Transverse colon (tissue), 4 donors: ENCODE measurements around the gene DPYD. TPM values are rescaled to one million over a fixed set of nuclear protein-coding genes. Genes with fewer than 3 reads are reported as not detected.

Source experiments
- DNase-seq: peaks from one replicate; pipeline ENCODE4 v3.0.0-alpha.2; 2019
- H3K27ac ChIP-seq, 4 donors: fragments of 200-600 bp; sonication (generic); 2 replicates each; pipeline ENCODE4 v1.5.1; 2016 to 2018; ENCODE audit warnings: inconsistent platforms in 4 of 4
- H3K27me3 ChIP-seq: fragments of 200-600 bp; sonication (generic); 2 replicates; pipeline ENCODE4 v1.5.1; 2017; ENCODE audit warnings: inconsistent platforms
- H3K36me3 ChIP-seq, 4 donors: fragments of 200-600 bp; sonication (generic); 2 replicates each; pipeline ENCODE4 v1.5.1; 2017 to 2019; ENCODE audit warnings: inconsistent platforms in 4 of 4
- H3K4me1 ChIP-seq, 4 donors: fragments of 200-600 bp; sonication (generic); 2 replicates each; pipeline ENCODE4 v1.5.1; 2017 to 2020; ENCODE audit warnings: inconsistent platforms in 4 of 4
- H3K4me3 ChIP-seq, 4 donors: fragments of 200-600 bp; sonication (generic); 1 replicate in 1 of 4; 2 replicates in 3 of 4; pipeline versions ENCODE4 v1.5.1 to v1.6.1; 2017 to 2019; ENCODE audit warnings: inconsistent platforms in 4 of 4
- H3K9me3 ChIP-seq, 2 donors: fragments of 200-600 bp; sonication (generic); 2 replicates each; pipeline ENCODE4 v1.5.1; 2017 to 2019; ENCODE audit warnings: inconsistent platforms in 2 of 2
- EP300 ChIP-seq: sonication (generic); formaldehyde crosslinking; IDR thresholded peaks from one replicate; pipeline ENCODE4 v1.6.1; 2017; ENCODE audit warnings: antibody characterized with exemption, low read depth
- POLR2A ChIP-seq: fragments of 450-650 bp; IDR thresholded peaks from one replicate; pipeline ENCODE4 v1.6.1; 2016; ENCODE audit warnings: antibody characterized with exemption, mild to moderate bottlenecking, moderate library complexity
- POLR2AphosphoS5 ChIP-seq, 3 donors: sonication (generic); formaldehyde crosslinking; IDR thresholded peaks; one replicate each; pipeline ENCODE4 v1.6.1; 2016; ENCODE audit warnings: antibody characterized with exemption in 3 of 3
- WGBS, 2 donors: methylation state at CpG; one replicate each; pipeline ENCODE4 v1.1.5; 2018; ENCODE audit warnings: low coverage in 1 of 2; 5-methylcytosine and 5-hydroxymethylcytosine counted together
- in situ Hi-C, 4 donors: fragments of 200-750 bp; cut with MboI; loops; one replicate each; pipeline versions ENCODE4 v1.15.0 to v1.15.1; 2017; ENCODE audit warnings: low sequenced_read_pairs in 3 of 4, low pct_ligation_motif_present in 1 of 4, low pct_unique_long_range_greater_than_20kb in 1 of 4
- intact Hi-C: fragments of 100-400 bp; cut with DNase I; formaldehyde crosslinking; loops from one replicate; pipeline ENCODE4 v1.15.1; 2023; ENCODE audit warnings: low total_unique reads
- total RNA-seq, 4 donors: library from RNA; depleted of rRNA; stranded (reverse); fragments of >200 nt; gene quantifications; one replicate each; pipeline ENCODE4 v1.1.0, GENCODE V29; 2016
- TF ChIP-seq, protein P1 (sequence below), 5 experiments: fragments of 200-600 bp in 3 of 5; fragments of 450-650 bp in 2 of 5; sonication (generic) in 3 of 5; IDR thresholded peaks; 1 replicate in 2 of 5; 2 replicates in 3 of 5; pipeline ENCODE4 v1.5.1; 2016 to 2017; ENCODE audit warnings: antibody characterized with exemption in 5 of 5, inconsistent platforms in 3 of 5, mild to moderate bottlenecking in 2 of 5, moderate library complexity in 1 of 5

The DPYD gene
- total RNA-seq, 4 donors from 2014 or later, result 11.2 to 34.8 (median 26.0) TPM

DNA sequence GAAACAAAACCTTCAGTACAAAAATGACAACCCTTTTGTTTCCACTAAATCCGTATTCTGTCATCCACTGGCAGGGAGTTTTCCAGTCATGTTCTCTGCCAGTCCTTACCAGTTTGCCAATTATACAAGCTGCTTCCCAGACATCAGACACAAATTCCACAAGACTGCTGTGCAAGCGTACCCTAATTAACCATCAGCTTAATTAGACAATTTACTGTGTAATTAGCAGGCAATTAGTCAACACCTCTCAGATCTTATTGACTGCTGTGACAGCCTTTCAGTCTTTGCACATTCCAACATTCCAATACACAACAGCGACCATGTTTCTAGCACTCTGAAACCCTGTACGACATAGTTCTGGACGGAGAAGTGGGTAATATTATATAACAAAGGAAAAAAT, 420.1 kb downstream of the DPYD start:
- intact Hi-C loops, result no loop called here
- H3K36me3 ChIP-seq, result no peaks in the 10 kb centered on the region
- 76 to 79% methylated on average over 4 to 5 of the region's 5 CpGs for WGBS, 2 donors
- no peak for DNase-seq
- TF ChIP-seq POLR2A, result no peak
- no peak for TF ChIP-seq EP300
- TF ChIP-seq, protein P1, sequence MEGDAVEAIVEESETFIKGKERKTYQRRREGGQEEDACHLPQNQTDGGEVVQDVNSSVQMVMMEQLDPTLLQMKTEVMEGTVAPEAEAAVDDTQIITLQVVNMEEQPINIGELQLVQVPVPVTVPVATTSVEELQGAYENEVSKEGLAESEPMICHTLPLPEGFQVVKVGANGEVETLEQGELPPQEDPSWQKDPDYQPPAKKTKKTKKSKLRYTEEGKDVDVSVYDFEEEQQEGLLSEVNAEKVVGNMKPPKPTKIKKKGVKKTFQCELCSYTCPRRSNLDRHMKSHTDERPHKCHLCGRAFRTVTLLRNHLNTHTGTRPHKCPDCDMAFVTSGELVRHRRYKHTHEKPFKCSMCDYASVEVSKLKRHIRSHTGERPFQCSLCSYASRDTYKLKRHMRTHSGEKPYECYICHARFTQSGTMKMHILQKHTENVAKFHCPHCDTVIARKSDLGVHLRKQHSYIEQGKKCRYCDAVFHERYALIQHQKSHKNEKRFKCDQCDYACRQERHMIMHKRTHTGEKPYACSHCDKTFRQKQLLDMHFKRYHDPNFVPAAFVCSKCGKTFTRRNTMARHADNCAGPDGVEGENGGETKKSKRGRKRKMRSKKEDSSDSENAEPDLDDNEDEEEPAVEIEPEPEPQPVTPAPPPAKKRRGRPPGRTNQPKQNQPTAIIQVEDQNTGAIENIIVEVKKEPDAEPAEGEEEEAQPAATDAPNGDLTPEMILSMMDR (IDR thresholded peaks at IDR 0.05), result no peak
- no peak overlapping the region for H3K4me3 ChIP-seq
- in situ Hi-C loops, result no loop called here
- no peak overlapping the region for H3K27ac ChIP-seq
- H3K27me3 ChIP-seq, result no peaks in the 10 kb centered on the region
- H3K4me1 ChIP-seq, result no peaks in the 10 kb centered on the region
- no peaks in the 10 kb centered on the region for H3K9me3 ChIP-seq

DNA sequence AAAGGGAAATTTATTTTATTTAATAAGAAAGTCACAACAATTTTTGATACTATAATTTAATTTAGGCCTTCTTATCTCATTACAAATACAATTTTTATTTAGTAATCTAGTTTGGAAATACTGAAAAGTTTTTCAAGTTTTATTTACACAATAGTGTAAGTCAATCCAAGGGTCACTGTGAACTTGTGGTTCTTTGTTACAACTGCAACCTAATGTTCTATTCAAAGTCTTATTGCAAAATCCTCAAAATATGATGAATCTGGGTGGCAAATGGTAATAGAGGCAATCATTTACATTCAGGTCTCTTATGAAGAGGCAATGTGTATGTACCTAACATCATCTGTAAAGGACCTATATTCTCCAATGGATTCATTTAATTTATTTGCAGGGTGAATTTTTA, 421.2 kb downstream of the DPYD start:
- in situ Hi-C loops (no loop called here), intact Hi-C loops (no loop called here)
- H3K9me3 ChIP-seq, result no peaks in the 10 kb centered on the region
- no peak for TF ChIP-seq POLR2A
- TF ChIP-seq EP300, result no peak
- TF ChIP-seq POLR2AphosphoS5 (IDR thresholded peaks at IDR 0.05), result no peak
- TF ChIP-seq, protein P1 (IDR thresholded peaks at IDR 0.05), result no peak
- DNase-seq, result no peak
- H3K27me3 ChIP-seq, result no peaks in the 10 kb centered on the region
- no peaks in the 10 kb centered on the region for H3K36me3 ChIP-seq
- H3K27ac ChIP-seq, result no peak overlapping the region
- H3K4me3 ChIP-seq, result no peak overlapping the region
- no peaks in the 10 kb centered on the region for H3K4me1 ChIP-seq

DNA sequence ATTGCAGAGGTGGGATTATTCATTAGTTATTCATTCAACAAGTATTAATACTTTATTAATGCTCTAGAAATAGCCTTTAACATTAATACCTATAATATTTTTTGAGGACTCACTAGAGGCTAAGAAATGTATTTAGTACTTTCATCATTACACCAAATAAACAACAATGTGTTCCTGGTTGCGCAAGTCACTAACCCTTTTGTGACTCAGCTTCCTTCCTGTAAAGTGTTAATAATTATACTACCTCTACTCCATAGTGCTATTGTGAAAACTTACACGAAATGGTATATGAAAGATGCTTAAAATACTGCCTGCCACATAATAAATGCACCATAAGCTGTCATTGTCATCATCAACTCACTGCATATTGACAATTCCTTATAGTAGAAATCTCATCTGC, 431.0 kb downstream of the DPYD start:
- no peak overlapping the region for H3K4me3 ChIP-seq
- H3K27ac ChIP-seq, result no peak overlapping the region
- WGBS, 2 donors, result 48 to 58% methylated on average over 2 of the region's 2 CpGs
- no peaks in the 10 kb centered on the region for H3K27me3 ChIP-seq
- H3K4me1 ChIP-seq, result no peaks in the 10 kb centered on the region
- in situ Hi-C loops (no loop called here), intact Hi-C loops (no loop called here)
- DNase-seq, result no peak
- H3K36me3 ChIP-seq, result no peaks in the 10 kb centered on the region
- H3K9me3 ChIP-seq, result no peaks in the 10 kb centered on the region
- TF ChIP-seq, protein P1 (IDR thresholded peaks at IDR 0.05), result no peak

DNA sequence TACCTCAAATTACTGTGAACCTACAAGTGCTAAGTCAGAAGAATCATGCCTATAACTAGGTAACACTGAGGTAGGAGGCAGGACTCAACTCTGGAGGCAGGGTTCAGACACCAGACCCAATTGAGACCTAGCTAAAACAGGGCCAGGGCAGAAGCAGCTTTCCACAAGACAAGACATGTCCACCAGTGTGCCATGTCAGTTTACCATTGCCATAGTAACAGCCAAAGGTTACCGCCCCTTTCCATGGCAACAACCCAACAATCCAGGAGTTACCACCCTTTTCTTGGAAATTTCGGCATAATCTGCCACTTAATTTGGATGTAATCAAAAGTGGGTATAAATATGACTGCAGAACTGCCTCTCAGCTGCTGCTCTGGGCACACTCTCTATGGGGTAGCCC, 432.3 kb downstream of the DPYD start:
- TF ChIP-seq, protein P1 (IDR thresholded peaks at IDR 0.05), result no peak
- TF ChIP-seq EP300 (no peak), POLR2A (no peak), POLR2AphosphoS5 (IDR thresholded peaks at IDR 0.05) (no peak)
- no peak overlapping the region for H3K4me3 ChIP-seq
- in situ Hi-C loops, result no loop called here
- H3K27ac ChIP-seq, result no peak overlapping the region
- no peak for DNase-seq
- intact Hi-C loops, result no loop called here
- no peaks in the 10 kb centered on the region for H3K4me1 ChIP-seq
- H3K9me3 ChIP-seq, result no peaks in the 10 kb centered on the region
- 40 to 85% methylated on average over 1 to 2 of the region's 2 CpGs for WGBS, 2 donors
- H3K36me3 ChIP-seq, result no peaks in the 10 kb centered on the region
- H3K27me3 ChIP-seq, result no peaks in the 10 kb centered on the region
